ENCODE results near the gene AREG. TPM values are rescaled to one million over a fixed set of nuclear protein-coding genes. Genes with fewer than 3 reads are reported as not detected.

AREG gene
- total RNA-seq, 1 experiment from 2014 or later = 0.54 TPM

- H3K4me3 ChIP-seq (ENCODE audit: low read depth in 2 of 2, low read length in 2 of 2) = no peak overlapping the region
- intact Hi-C loops (cut with micrococcal nuclease; ENCODE audit: unreplicated experiment) (no loop called here), in situ Hi-C loops (cut with HindIII; ENCODE audit: low pct_unique_long_range_greater_than_20kb, low sequenced_read_pairs) (no loop called here)
- H3K9me3 ChIP-seq (ENCODE audit: control insufficient read depth, insufficient read depth, low read depth, low read length) = no peaks in the 10 kb centered on the region
- TF ChIP-seq CTCF (IDR thresholded peaks at IDR 0.05) (no peak), REST (IDR thresholded peaks at IDR 0.05; ENCODE audit: insufficient read depth in 1 of 2, low read depth in 2 of 2, low read length in 1 of 2) (no peak), POLR2AphosphoS5 (IDR thresholded peaks at IDR 0.05; ENCODE audit: low read depth, low read length) (no peak), TCF7L2 (IDR thresholded peaks at IDR 0.05; ENCODE audit: low read depth, low read length) (no peak), SIN3A (IDR thresholded peaks at IDR 0.05; ENCODE audit: borderline replicate concordance, insufficient read depth, low read depth, low read length) (no peak)
- no TSS peak for BruUV-seq (replicated peaks)
- H3K36me3 ChIP-seq (ENCODE audit: control insufficient read depth, insufficient read depth, low read length) = no peaks in the 10 kb centered on the region
- ChIA-PET POLR2A (no interaction called here), CTCF (no interaction called here)
- no peaks in the 10 kb centered on the region for H3K27me3 ChIP-seq (ENCODE audit: control insufficient read depth, insufficient read depth, low read length)
- no peak for DNase-seq (ENCODE audit: low read depth, low spot score)
- ATAC-seq = no peak
- H3K27ac ChIP-seq (ENCODE audit: low read length) = no peak overlapping the region
- H3K4me1 ChIP-seq (ENCODE audit: control insufficient read depth, insufficient read depth, low read length) = no peaks in the 10 kb centered on the region
Observed at GRCh38 chr4:74466242-74466641, 21.3 kb downstream of the AREG start.

- in situ Hi-C loops (cut with HindIII; ENCODE audit: low pct_unique_long_range_greater_than_20kb, low sequenced_read_pairs) (no loop called here), intact Hi-C loops (cut with micrococcal nuclease; ENCODE audit: unreplicated experiment) (no loop called here)
- BruUV-seq (replicated peaks) = no TSS peak
- ChIA-PET CTCF (no interaction called here), POLR2A (no interaction called here)
- DNase-seq (ENCODE audit: low read depth, low spot score) (no peak), ATAC-seq (no peak)
- H3K4me3 ChIP-seq (ENCODE audit: low read depth in 2 of 2, low read length in 2 of 2) = no peak overlapping the region
- no peaks in the 10 kb centered on the region for H3K36me3 ChIP-seq (ENCODE audit: control insufficient read depth, insufficient read depth, low read length)
- H3K27ac ChIP-seq (ENCODE audit: low read length) = no peak overlapping the region
- TF ChIP-seq SIN3A (IDR thresholded peaks at IDR 0.05; ENCODE audit: borderline replicate concordance, insufficient read depth, low read depth, low read length) (no peak), POLR2AphosphoS5 (IDR thresholded peaks at IDR 0.05; ENCODE audit: low read depth, low read length) (no peak), TCF7L2 (IDR thresholded peaks at IDR 0.05; ENCODE audit: low read depth, low read length) (no peak), REST (IDR thresholded peaks at IDR 0.05; ENCODE audit: insufficient read depth in 1 of 2, low read depth in 2 of 2, low read length in 1 of 2) (no peak), CTCF (IDR thresholded peaks at IDR 0.05) (no peak)
- H3K27me3 ChIP-seq (ENCODE audit: control insufficient read depth, insufficient read depth, low read length) = no peaks in the 10 kb centered on the region
- H3K9me3 ChIP-seq (ENCODE audit: control insufficient read depth, insufficient read depth, low read depth, low read length) = no peaks in the 10 kb centered on the region
- H3K4me1 ChIP-seq (ENCODE audit: control insufficient read depth, insufficient read depth, low read length) = no peaks in the 10 kb centered on the region
Observed at GRCh38 chr4:74471264-74471663, 26.3 kb downstream of the AREG start.

Data from Panc1 (cell line).